Thyroid gland (tissue), 4 donors: ENCODE data around the gene LRRC4.

Experiments
- POLR2A ChIP-seq, 2 donors: fragments of 450-650 bp; IDR thresholded peaks; one replicate each; pipeline ENCODE4 v1.6.1; 2017; ENCODE audit warnings: antibody characterized with exemption in 2 of 2, mild to moderate bottlenecking in 2 of 2, moderate library complexity in 1 of 2
- TF ChIP-seq, protein P1 (sequence below), 6 experiments: fragments of 200-600 bp in 3 of 6; fragments of 450-650 bp in 3 of 6; sonication (generic) in 3 of 6; IDR thresholded peaks; one replicate each; pipeline ENCODE4 v1.5.1; 2016 to 2019; ENCODE audit warnings: antibody characterized with exemption in 6 of 6, mild to moderate bottlenecking in 2 of 6, inconsistent platforms in 1 of 6, moderate library complexity in 1 of 6

DNA sequence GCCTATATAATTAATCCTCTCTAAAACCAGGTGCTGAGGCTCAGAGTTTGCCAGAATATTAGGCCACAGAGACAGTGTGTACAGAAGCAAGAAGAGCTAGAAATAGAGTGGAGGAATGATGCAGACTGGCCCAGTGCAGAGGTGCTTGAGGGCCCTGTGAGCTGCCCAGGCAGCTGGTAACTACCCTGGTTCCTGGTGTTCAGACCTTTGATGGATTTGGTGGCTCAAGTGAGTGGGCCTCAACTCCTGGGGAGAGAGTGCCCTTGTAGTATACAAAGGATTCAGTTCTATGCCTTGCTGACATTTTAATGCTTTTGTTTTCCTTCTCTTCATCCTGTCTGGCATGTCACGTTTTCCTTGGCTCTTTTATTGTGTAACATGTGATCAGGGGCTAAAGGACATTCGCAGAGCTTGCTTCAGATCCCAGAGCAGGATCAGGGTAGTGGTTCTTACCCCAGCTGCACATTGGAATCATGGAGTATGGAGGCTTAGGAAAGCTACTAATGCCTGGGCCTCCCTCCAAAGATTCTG, 20.0 kb downstream of the LRRC4 start:
- TF ChIP-seq, protein P1, sequence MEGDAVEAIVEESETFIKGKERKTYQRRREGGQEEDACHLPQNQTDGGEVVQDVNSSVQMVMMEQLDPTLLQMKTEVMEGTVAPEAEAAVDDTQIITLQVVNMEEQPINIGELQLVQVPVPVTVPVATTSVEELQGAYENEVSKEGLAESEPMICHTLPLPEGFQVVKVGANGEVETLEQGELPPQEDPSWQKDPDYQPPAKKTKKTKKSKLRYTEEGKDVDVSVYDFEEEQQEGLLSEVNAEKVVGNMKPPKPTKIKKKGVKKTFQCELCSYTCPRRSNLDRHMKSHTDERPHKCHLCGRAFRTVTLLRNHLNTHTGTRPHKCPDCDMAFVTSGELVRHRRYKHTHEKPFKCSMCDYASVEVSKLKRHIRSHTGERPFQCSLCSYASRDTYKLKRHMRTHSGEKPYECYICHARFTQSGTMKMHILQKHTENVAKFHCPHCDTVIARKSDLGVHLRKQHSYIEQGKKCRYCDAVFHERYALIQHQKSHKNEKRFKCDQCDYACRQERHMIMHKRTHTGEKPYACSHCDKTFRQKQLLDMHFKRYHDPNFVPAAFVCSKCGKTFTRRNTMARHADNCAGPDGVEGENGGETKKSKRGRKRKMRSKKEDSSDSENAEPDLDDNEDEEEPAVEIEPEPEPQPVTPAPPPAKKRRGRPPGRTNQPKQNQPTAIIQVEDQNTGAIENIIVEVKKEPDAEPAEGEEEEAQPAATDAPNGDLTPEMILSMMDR (IDR thresholded peaks at IDR 0.05): no peak
- TF ChIP-seq POLR2A (IDR thresholded peaks at IDR 0.05): no peak
